HG02623 (cell line): ENCODE measurements around the gene ADARB2.

Experiments used
- ATAC-seq: cut with Tn5 transposase; IDR thresholded peaks from one replicate; pipeline ENCODE4 v1.9.1; 2021; ENCODE audit warnings: moderate library complexity; ENCODE audit not compliant: unreplicated experiment

ADARB2 gene

DNA sequence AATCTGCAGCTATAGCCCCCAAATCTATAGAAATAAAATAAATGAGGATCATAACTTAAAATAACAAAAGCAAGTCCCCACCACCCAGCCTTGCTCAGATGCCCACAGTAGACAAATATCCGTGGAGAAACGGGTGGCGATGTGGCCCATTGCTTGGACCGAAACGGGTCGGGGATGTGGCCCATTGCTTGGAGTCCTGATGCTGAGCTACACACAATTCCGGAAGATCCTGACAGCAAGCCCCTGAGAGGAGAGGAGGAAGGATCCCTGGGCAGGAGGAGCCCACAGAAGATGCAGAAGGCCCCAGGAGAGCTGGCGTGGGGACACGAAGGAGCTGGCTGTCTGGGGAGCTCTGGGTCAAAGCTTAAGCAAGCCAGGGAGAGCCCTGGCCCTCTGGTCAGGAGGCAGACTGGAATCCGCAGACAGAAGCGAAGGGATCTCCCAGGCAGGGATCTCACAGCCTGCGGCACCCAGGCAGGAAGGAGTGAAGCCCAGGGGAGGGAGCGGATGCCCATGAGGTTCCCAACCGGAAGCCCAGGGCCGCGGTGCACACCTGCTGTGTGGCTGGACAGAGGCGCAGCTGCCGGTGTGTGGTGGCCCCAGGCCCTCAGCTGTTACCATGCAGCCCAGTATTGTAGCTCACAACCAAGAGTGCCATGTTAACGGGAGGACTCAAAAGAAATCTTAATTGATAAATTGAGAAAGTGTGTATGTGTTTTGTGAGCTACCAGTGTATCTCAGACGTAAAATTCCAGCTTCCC is 138.8 kb downstream of the ADARB2 start:
- ATAC-seq, result no peak

- ATAC-seq, result no peak
These were observed 139.8 kb downstream of the ADARB2 start for GRCh38 chr10:1597370-1598146.

DNA sequence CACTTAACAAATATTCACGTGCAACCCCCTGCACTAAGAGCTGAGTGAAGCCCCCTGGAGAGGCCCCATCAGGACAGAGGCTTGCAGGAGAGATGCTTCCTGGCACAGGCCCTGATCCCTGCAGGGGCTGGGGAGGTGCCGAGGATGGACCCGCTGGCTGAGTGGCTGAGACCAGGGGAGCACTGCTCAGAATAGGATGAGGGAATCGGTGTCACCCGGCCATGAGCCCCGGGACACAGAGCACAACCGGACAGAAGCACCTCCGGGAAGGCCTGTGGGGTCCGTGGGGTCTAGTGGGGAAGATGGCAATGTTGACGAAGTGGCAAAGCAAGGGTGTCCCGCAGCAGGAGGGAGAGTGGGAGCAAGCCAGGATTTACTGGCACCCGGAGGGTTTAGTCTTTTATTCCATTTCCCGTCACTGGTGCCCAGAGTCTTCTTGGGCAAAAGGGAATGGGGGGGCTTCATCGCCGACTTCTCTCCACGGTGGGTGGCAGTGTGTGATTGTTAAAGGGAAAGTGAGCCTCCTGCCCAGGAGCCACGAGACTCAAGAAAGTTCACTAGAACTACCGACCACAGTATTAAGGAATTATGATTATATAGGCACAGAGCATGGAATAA is 140.7 kb downstream of the ADARB2 start:
- no peak for ATAC-seq

GRCh38 chr10:1595726-1596125 is 141.6 kb downstream of the ADARB2 start:
- ATAC-seq, result no peak

- no peak for ATAC-seq
These were observed 142.1 kb downstream of the ADARB2 start for GRCh38 chr10:1595242-1595600.

DNA sequence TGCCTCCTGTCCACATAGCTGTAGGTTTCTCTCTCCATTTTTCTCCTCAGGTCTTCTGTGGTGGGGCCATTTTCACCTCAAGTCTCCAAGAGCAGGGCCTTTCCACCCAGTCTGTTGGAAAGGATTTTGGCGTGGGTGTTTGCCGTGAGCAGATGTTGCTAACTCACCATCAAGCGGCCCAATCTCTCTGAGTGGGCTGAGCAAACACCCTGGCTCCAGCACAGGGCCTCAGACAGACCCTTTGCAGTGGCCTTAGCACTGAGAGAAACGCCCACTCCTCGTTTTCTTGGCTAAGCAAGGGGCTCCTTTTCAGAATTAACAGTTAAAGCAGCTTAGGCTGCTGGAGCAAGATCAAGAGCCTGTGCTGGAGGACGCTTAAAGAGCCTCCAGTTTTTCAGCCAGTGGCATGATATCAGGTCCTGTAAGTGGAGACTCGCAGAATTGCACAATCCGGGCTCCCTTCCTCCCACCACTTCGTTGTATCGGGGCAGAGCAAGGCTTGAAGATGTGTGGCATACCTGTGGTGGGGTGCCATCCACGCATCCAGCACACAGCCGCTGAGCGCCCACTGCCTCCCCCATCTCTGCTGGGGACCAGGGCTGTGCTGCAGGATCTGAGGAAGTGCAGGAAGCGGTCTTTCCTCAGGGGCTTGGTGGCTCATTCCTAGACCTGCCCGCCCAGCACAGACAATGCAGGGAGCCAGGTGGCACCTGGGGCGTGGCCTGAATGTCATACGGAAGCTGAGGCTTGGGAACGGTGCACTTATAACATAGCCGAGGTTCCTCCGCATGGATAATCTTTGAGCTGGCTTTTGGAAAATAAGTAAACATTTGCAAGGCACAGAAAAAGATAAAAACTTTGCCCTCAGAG is 142.7 kb downstream of the ADARB2 start:
- no peak for ATAC-seq

GRCh38 chr10:1591742-1592141 is 145.6 kb downstream of the ADARB2 start:
- ATAC-seq, result no peak

DNA sequence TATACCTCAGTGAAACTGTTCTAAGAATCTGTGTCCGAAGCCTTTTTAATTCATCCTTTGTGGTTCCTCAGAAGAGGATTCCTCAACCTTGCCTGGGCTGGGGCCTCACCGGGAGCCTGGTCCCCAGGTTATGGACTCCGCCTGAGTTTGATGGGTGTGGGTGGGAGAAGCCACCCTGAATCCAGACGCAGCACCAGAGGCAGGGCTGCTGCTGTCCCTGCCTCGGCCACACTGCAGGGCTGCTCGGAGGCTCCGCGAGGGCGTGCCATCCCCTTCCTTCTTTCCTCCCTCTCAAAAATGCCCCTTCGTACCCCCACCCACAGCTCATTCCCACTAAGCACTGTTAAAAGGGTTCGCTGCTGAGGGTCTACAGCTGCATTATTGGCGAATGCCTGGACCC is 146.3 kb downstream of the ADARB2 start:
- no peak for ATAC-seq

DNA sequence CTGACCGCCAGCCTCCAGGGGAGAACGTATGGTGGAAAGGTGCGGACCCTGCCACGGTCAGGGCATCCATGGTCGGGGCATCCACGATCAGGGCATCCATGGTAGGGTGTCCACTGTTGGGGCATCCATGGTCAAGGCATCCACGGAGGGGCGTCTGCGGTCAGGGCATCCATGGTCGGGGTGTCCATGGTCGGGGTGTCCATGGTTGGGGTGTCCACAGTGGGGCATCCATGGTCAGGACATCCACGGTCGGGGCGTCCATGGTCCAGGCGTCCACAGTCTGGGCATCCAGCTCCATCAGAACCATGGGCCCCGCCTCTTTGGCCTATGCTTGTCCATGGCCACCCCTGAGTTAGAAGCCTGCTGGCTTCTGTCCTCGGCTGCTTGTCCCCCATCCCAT is 148.1 kb downstream of the ADARB2 start:
- no peak for ATAC-seq

DNA sequence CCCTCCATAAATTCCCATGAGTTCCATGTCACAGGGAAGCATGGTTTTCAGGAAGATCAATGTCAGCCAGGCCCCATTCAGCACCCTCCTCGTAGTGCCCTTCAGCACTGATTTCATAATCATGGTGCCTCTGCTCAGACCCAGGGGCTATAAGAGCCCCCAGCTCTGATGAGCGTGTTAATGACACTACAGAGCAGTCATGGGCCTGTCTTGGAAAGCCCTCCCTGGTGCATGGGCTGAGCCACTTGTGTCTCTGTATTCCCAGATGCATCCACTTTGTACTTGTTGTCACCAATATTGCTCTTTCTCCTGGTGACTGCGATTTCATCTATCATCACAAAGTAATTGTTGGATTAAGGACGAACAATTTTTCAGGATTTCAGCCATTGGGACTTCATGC is 154.6 kb downstream of the ADARB2 start:
- ATAC-seq, result no peak

GRCh38 chr10:1581189-1581588 is 156.1 kb downstream of the ADARB2 start:
- no peak for ATAC-seq

DNA sequence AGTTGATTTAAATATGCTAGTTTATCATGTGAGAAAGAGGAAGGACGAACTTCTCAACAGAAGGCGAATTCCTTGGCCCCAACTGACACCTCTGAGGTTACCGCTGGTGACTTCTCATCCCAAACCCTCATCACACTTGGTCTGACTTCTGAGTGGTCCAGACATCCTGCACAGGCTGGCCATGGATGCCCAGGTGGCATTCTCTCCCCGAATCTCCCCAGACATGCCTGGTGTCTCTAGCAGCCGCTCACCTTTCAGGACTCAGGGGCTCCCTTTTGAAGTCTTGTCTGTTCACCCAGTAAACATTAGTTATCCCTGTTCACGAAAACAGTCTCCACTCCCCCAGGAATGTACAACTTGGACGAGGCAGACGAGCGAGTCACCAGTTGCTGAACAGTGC is 157.7 kb downstream of the ADARB2 start:
- no peak for ATAC-seq

DNA sequence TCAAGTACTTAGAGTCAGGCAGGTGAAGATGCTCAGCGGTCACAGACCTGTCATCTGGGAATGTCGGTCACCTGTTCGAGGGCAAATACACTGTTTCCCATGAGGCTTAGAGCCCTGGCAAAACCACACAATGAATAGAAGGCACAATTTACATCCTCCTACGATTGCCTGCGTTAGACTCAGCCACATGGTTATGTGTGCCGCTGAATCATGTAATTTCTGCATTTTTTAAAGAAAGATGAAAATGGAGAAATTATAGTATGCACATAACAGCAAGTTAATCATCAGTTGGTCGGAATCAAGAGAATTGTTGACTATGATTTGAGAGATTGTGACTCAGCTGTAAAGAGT is 158.2 kb downstream of the ADARB2 start:
- ATAC-seq, result no peak

DNA sequence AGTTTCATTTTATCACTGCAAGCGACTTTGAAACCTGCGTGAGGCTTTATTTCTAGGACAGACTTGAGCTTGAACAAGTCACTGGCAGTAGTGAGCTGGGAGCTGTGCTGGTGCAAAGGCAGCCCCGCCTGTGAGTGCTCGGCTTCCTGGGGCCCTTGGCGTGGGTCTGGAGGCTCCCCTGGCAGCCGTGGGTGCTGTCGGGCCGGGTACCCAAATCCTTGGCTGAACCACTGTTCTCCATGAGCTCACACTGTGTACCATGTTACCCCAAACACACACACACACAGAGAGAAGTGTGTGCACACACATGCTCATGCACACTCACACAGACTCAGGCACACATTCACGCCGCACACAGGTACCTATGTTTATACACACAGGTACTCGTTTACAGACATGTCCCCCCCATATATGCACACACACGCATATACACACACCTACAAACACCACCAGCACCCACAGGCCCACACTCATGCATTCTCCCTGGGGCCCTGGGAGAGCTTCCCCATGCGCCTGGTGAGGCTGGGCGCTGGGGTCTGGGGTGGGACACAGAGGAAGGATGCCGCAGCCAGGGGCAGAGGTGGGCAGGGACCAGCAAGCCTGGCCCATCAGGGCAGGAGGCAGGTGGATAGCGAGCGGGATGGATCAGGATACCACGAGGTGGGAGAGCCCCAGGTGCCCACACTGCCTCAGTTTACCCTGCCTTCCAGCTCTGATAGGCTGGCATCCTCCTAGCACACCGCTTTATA is 158.8 kb downstream of the ADARB2 start:
- no peak for ATAC-seq

GRCh38 chr10:1577945-1578344 is 159.4 kb downstream of the ADARB2 start:
- ATAC-seq, result no peak

- no peak for ATAC-seq
These were observed 160.0 kb downstream of the ADARB2 start for GRCh38 chr10:1577373-1577770.

GRCh38 chr10:1576467-1577372 is 160.6 kb downstream of the ADARB2 start:
- ATAC-seq, result no peak

GRCh38 chr10:1575481-1576244 is 161.7 kb downstream of the ADARB2 start:
- ATAC-seq, result no peak

- no peak for ATAC-seq
These were observed 162.6 kb downstream of the ADARB2 start for GRCh38 chr10:1574719-1575118.
